Transverse colon (tissue), 4 donors: ENCODE measurements around the gene KNOP1.

Experiments used
- CTCF ChIP-seq, 5 experiments: fragments of 200-600 bp in 3 of 5; fragments of 450-650 bp in 2 of 5; sonication (generic) in 3 of 5; IDR thresholded peaks; 1 replicate in 2 of 5; 2 replicates in 3 of 5; pipeline ENCODE4 v1.5.1; 2016 to 2017; ENCODE audit warnings: antibody characterized with exemption in 5 of 5, inconsistent platforms in 3 of 5, mild to moderate bottlenecking in 2 of 5, moderate library complexity in 1 of 5
- EP300 ChIP-seq: sonication (generic); formaldehyde crosslinking; IDR thresholded peaks from one replicate; pipeline ENCODE4 v1.6.1; 2017; ENCODE audit warnings: antibody characterized with exemption, low read depth
- POLR2A ChIP-seq: fragments of 450-650 bp; IDR thresholded peaks from one replicate; pipeline ENCODE4 v1.6.1; 2016; ENCODE audit warnings: antibody characterized with exemption, mild to moderate bottlenecking, moderate library complexity
- POLR2AphosphoS5 ChIP-seq, 3 donors: sonication (generic); formaldehyde crosslinking; IDR thresholded peaks; one replicate each; pipeline ENCODE4 v1.6.1; 2016; ENCODE audit warnings: antibody characterized with exemption in 3 of 3

DNA sequence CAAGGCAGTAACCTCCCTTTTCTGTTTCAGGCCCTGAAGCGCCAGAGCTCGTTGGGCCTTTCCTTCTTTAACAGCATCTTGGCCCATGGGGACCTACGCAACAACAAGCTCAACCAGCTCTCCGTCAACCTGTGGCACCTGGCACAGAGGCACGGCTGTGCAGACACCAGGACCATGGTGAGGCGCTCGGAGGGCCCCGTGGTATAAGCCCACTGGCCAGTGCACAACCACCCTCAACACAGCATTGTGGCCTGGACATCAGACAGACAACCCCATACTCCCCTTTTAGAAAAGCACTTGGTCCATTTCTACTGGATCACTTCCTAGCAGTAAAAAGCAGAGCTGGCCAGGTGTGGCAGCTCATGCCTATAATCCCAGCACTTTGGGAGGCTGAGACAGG lies 18.6 kb downstream of the KNOP1 start:
- no peak for TF ChIP-seq CTCF (IDR thresholded peaks at IDR 0.05)
- no peak for TF ChIP-seq POLR2AphosphoS5 (IDR thresholded peaks at IDR 0.05)
- no peak for TF ChIP-seq POLR2A
- TF ChIP-seq EP300: no peak
